ENCODE data around the gene CPNE1. TPM values are rescaled to one million over a fixed set of nuclear protein-coding genes. Genes with fewer than 3 reads are reported as not detected.

CPNE1 gene
- total RNA-seq, 1 experiment from 2014 or later = 217 TPM

DNA sequence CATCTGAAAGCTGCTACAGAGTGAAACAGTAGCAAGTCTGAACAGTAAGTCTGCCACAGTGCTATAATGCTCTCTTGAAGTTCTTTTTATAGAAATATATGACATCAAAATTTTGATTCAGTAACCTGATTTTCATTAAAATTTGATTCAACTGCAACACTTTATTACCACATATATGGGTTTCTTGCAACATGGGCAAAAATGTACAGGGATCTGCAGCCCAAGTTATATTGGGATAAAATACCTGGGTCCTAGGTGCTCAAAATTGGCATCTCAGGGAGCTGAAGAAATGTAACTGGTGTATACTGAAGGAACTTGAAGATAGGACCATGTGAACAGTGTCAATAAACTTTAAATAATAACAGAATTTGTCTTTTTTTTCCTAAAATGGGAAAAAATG, 45.3 kb upstream of the CPNE1 start:
- Histone ChIP-seq H3K36me3 (ENCODE audit: control insufficient read depth, insufficient read depth, low read length) (peaks cover 86% of the 10 kb centered on the region), H3K9me3 (ENCODE audit: control insufficient read depth, insufficient read depth, low read depth, low read length) (no peaks in the 10 kb centered on the region), H3K27me3 (ENCODE audit: control insufficient read depth, insufficient read depth, low read length) (no peaks in the 10 kb centered on the region), H3K27ac (ENCODE audit: low read length) (no peak overlapping the region), H3K4me1 (ENCODE audit: control insufficient read depth, insufficient read depth, low read length) (no peaks in the 10 kb centered on the region), H3K4me3 (ENCODE audit: low read depth in 2 of 2, low read length in 2 of 2) (no peak overlapping the region)
- ATAC-seq = no peak
- intact Hi-C loops (cut with micrococcal nuclease; ENCODE audit: unreplicated experiment) (no loop called here), in situ Hi-C loops (cut with HindIII; ENCODE audit: low pct_unique_long_range_greater_than_20kb, low sequenced_read_pairs) (no loop called here)
- ChIA-PET CTCF (no interaction called here), POLR2A (interaction anchor here (0.6 to 0.9 kb wide), 3 partner anchors 11 to 62 kb away, joined by 3 to 8 read pairs (median 4); partner anchors contain the start of genes NFS1, PHF20 and ROMO1)
- no peak for DNase-seq (ENCODE audit: low read depth, low spot score)
- no TSS peak for BruUV-seq (replicated peaks)
- TF ChIP-seq, protein P1, sequence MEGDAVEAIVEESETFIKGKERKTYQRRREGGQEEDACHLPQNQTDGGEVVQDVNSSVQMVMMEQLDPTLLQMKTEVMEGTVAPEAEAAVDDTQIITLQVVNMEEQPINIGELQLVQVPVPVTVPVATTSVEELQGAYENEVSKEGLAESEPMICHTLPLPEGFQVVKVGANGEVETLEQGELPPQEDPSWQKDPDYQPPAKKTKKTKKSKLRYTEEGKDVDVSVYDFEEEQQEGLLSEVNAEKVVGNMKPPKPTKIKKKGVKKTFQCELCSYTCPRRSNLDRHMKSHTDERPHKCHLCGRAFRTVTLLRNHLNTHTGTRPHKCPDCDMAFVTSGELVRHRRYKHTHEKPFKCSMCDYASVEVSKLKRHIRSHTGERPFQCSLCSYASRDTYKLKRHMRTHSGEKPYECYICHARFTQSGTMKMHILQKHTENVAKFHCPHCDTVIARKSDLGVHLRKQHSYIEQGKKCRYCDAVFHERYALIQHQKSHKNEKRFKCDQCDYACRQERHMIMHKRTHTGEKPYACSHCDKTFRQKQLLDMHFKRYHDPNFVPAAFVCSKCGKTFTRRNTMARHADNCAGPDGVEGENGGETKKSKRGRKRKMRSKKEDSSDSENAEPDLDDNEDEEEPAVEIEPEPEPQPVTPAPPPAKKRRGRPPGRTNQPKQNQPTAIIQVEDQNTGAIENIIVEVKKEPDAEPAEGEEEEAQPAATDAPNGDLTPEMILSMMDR (IDR thresholded peaks at IDR 0.05) = no peak
- TF ChIP-seq POLR2AphosphoS5 (IDR thresholded peaks at IDR 0.05; ENCODE audit: low read depth, low read length) (no peak), SIN3A (IDR thresholded peaks at IDR 0.05; ENCODE audit: borderline replicate concordance, insufficient read depth, low read depth, low read length) (no peak), TCF7L2 (IDR thresholded peaks at IDR 0.05; ENCODE audit: low read depth, low read length) (no peak)
- TF ChIP-seq, protein P2, sequence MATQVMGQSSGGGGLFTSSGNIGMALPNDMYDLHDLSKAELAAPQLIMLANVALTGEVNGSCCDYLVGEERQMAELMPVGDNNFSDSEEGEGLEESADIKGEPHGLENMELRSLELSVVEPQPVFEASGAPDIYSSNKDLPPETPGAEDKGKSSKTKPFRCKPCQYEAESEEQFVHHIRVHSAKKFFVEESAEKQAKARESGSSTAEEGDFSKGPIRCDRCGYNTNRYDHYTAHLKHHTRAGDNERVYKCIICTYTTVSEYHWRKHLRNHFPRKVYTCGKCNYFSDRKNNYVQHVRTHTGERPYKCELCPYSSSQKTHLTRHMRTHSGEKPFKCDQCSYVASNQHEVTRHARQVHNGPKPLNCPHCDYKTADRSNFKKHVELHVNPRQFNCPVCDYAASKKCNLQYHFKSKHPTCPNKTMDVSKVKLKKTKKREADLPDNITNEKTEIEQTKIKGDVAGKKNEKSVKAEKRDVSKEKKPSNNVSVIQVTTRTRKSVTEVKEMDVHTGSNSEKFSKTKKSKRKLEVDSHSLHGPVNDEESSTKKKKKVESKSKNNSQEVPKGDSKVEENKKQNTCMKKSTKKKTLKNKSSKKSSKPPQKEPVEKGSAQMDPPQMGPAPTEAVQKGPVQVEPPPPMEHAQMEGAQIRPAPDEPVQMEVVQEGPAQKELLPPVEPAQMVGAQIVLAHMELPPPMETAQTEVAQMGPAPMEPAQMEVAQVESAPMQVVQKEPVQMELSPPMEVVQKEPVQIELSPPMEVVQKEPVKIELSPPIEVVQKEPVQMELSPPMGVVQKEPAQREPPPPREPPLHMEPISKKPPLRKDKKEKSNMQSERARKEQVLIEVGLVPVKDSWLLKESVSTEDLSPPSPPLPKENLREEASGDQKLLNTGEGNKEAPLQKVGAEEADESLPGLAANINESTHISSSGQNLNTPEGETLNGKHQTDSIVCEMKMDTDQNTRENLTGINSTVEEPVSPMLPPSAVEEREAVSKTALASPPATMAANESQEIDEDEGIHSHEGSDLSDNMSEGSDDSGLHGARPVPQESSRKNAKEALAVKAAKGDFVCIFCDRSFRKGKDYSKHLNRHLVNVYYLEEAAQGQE (IDR thresholded peaks at IDR 0.05; ENCODE audit: insufficient read depth in 1 of 2, low read depth in 2 of 2, low read length in 1 of 2) = no peak

DNA sequence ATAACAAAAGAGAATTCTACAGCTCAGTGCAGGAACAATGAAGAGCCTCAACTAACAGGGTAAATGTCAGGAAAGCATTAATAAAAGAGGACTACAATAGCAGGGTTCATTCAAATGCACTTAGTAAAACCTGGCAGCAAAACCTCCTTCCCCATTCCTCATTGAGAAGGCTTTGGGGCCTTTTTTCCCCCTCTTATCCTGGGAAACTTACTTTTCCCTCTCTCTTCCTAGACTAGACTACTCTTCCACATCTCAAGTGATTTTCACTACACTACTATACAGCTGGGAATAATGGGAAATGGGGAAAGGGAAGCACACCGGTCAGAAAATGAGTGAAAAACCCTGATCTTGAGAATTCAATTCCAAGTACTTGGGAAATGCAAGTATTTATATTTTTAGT, 44.6 kb upstream of the CPNE1 start:
- Histone ChIP-seq H3K9me3 (ENCODE audit: control insufficient read depth, insufficient read depth, low read depth, low read length) (no peaks in the 10 kb centered on the region), H3K36me3 (ENCODE audit: control insufficient read depth, insufficient read depth, low read length) (peaks cover 88% of the 10 kb centered on the region), H3K4me3 (ENCODE audit: low read depth in 2 of 2, low read length in 2 of 2) (no peak overlapping the region), H3K27me3 (ENCODE audit: control insufficient read depth, insufficient read depth, low read length) (no peaks in the 10 kb centered on the region), H3K4me1 (ENCODE audit: control insufficient read depth, insufficient read depth, low read length) (peaks cover 2% of the 10 kb centered on the region; the same call in 1 of the 2 replicates), H3K27ac (ENCODE audit: low read length) (no peak overlapping the region; the same call in 1 of the 2 replicates)
- POLR2A ChIA-PET = no interaction called here
- DNase-seq (ENCODE audit: low read depth, low spot score) = no peak
- in situ Hi-C loops (cut with HindIII; ENCODE audit: low pct_unique_long_range_greater_than_20kb, low sequenced_read_pairs) (no loop called here), intact Hi-C loops (cut with micrococcal nuclease; ENCODE audit: unreplicated experiment) (no loop called here)
- no peak for ATAC-seq
- CTCF ChIA-PET = no interaction called here
- TF ChIP-seq, protein P1 (IDR thresholded peaks at IDR 0.05) = no peak
- TF ChIP-seq POLR2AphosphoS5 (IDR thresholded peaks at IDR 0.05; ENCODE audit: low read depth, low read length) = no peak
- TF ChIP-seq, protein P2 (IDR thresholded peaks at IDR 0.05; ENCODE audit: insufficient read depth in 1 of 2, low read depth in 2 of 2, low read length in 1 of 2) = no peak
- TF ChIP-seq SIN3A (IDR thresholded peaks at IDR 0.05; ENCODE audit: borderline replicate concordance, insufficient read depth, low read depth, low read length) = no peak
- no peak for TF ChIP-seq TCF7L2 (IDR thresholded peaks at IDR 0.05; ENCODE audit: low read depth, low read length)
- BruUV-seq (replicated peaks) = no TSS peak
